Brain pericyte (primary cell): ENCODE measurements around the gene SLC6A9.

Experiments used
- DNase-seq: peaks from one replicate; pipeline ENCODE4 v3.0.0-alpha.2; 2012; ENCODE audit warnings: low read depth, low spot score

SLC6A9 gene

DNA sequence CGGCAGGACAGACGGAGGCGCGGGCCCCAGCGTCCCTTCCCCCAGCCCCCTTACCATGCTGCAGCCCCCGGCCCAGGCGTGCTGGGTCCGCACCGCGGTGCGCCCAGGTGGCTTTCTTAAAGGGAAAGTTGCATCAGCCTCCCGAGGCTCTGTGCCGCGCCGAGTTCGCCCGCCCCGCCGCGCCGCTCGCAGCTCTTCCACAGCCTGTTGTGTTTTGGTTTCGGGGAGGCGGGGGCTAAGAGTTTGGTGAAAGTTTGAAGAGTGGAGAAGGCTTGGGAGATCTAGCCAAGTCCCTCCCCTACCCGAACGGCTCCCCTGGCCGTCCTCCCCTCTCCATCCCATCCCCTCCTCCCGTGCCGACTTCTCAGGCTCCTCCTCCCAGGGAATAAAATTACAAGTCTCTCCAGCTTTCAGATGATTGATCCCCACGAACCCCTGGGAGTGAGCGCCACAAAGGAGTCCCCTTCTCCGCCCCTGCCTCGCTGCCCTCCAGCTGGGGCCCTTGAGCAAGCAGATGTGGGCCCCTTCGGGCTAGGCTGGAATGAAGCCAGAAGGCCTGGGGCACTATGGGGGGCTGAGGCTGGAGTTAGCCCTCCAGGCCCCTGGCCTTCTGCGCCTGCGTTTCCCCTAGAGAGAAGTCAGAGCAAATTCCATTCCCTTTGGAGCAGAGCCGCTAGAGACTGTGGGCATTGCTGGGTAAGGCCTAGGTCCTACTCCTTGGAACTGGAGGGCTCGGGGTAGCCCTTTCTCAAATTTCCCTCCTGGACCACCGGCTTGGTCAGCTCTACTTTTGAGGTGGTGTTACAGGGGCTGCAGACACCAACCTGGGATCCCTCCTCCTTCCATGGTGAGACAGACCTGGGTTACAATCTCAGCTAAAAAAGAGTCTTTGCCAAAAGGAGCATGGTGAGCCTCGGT, at the start of gene SLC6A9:
TSS of gene SLC6A9 (minus strand) at position 211 of the 918 bp plus-strand sequence. CDS start 7,185 bp downstream, outside the sequence.
- peak; percentile 66 for DNase-seq

DNA sequence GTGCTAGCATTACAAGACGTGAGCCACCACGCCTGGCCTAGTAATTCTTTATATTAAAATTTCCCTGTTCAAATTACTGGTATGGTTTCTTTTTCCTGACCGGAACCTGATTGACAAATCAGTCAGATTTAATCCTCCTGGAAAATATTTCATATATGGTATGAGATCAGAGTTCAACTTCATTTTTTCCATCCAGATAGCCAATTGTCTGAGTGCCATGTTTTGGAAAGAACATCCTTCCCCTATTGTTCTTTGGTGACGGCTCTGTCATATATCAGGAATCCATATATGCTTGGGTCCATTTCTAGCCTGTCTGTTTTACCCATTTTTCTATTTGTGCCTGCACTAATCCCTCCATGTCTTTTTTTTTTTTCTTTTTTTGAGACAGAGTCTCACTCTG, 48.3 kb upstream of the SLC6A9 start:
- DNase-seq = no peak

DNA sequence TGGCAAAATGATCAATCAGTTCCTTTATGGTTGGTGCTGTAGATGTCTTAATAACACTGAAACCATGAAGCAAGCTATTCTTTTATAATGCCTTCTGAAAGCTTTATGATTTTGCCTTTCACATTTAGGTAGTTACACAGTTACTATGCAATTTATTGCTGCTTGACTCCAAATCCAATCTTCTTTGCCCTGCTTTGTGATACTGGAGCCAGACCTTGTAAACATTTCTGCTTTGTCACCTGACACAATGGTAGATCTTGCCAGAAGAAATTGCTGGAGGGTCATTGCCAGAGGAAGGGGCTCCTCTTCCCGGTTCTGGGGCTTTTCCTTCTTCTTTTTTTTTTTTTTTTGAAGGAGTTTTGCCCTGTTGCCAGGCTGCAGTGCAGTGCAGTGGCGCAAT, 46.8 kb upstream of the SLC6A9 start:
- no peak for DNase-seq

DNA sequence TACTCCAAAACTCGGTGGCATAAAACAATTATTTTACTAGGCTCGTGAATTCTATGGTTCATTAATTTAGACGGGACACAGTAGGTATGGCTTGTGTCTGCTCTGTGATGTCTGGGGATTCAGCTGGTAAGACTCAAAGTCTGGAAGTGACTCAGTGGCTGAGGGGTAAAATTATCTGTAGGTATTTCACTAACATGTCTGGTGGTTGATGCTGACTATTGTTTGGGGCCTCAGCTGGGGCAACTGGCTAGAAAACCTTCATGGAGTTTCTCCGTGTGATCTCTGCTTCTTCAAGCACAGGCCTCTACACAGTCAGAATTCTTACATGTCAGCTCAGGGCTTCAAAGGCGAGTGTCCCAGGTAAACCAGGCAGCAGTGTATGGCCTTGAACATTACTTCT, 46.2 kb upstream of the SLC6A9 start:
- no peak for DNase-seq

DNA sequence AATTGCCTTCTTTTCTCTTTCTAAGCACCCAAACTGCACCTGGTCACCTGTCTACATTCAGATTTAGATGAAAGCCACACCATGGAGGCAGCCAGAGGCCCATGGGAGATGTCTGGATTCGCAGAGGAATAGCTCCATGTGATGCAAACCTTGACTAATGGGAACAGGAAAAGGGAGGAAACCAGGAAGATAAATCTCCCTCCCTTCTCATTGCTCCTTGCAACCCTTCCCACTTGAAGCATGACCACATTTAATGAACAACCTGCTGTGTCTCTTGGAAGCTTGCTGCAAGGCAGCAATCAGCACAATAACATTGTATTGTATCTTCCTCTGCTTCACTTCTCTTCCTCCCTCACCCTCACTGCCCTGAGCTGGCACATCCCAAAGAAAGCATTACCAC, 44.8 kb upstream of the SLC6A9 start:
- no peak for DNase-seq

DNA sequence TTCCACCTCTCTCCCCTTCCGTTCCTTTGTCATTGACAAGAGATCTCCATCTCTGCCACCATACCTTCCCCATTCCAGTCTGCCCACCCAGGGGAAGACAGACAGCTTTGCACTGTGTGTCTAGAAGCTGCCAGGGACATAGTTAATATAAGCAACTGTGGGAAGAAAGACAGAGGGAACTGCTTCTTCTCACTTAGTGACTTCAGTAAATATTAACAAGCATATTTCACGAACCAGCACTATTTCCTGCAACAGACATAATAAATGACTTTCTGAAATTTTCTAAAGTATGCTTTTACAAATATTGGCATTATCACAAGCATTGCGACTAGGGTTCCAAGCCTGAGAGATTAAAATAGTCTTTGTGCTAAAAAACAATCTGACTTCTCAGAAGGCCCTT, 43.2 kb upstream of the SLC6A9 start:
- DNase-seq = no peak

DNA sequence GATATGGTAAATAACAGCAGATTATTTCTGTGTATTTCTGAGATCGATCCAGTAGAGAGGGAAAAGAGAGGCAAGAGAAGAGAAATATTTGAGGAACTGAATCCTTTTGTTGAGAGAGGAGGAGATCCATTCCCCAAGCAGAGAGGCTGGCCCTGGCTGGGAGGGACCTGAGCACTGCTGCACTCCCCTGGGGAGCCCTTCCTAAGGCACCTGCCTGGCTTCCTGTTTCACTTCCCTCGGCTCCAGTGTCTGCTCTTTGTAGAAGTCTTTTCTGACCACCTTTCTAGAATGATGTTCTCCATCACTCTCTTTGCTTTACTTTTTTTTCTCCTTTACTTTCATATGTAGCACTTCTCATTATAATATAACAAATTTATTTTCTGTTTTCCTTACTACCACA, 42.3 kb upstream of the SLC6A9 start:
- DNase-seq = no peak

DNA sequence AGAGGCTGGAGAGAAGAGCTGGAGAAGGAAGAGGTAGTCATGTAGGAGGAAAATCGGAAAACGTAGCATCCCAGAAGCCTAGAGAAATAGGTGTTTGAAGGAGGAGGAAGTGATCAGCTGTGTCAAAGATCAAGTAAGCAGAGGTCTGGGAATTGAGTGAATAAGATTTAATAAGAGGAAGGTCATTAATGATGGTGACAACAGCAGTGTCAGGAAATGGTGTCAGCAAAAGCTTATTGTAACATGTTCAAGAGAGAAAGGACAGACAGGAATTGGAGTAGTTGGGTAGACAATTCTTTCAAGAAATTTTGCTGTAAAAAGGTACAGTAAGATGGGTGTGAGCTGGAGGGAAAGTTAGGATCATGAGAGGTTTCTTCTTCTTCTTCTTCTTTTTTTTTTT, 41.6 kb upstream of the SLC6A9 start:
- no peak for DNase-seq

DNA sequence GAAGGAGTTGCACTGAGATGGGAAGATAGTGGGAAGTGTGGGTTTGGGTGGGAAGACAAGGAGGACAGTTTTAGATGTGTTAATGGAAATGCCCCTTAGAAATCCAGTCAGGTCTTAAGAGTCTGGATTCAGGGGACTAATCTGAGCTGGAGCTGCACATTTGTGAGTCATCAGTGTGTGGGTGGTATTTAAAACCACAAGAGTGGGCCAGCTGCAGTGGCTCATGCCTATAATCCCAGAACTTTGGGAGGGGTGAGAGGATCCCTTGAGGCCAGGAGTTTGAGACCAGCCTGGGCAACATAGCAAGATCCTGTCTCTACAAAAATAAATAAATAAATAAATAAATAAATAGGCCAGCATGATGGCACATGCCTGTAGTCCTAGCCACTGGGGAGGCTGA, 40.9 kb upstream of the SLC6A9 start:
- no peak for DNase-seq

DNA sequence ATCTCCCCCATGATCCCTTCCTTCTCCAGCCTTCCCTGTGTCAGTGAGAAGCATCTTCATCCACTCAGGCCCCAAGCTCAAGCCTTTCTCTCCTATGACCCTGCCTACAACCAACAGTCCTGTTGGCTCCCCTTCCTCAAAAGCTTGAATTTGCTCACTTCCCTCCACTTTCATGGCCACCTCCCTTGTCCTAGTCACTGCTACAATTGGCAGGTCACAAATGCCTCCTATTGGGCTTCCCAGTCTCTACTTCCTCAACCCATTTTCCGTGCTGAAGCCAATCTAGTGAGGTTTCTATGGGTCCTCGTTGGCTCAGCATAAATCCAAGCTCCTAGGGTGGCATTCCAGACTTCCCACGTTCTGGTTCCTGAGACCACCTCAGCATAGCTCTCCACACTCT, 40.2 kb upstream of the SLC6A9 start:
- DNase-seq = no peak

DNA sequence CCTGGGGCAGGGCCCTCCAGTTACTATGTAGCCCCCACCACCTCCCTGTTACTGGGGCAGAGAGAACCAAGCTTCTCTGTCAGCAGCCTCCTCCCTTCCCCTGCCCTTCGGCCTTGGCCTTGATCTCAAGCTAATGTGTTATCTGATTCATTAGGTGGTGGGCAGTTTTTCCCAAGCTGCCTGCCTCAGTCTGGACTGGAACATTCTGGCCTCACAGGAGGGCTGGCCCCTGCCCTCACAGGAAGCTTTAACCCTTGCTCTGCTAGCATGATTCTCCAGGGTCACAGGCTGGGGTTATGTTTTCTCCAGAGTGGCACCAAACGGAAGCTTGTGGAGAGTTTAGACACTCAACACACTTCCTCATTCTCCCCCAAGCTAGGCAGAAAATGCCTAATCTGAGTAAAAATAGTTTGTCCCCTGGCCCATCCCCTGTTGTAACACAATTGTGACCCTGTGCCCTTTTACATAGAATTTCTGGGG, 37.2 kb upstream of the SLC6A9 start:
- no peak for DNase-seq

DNA sequence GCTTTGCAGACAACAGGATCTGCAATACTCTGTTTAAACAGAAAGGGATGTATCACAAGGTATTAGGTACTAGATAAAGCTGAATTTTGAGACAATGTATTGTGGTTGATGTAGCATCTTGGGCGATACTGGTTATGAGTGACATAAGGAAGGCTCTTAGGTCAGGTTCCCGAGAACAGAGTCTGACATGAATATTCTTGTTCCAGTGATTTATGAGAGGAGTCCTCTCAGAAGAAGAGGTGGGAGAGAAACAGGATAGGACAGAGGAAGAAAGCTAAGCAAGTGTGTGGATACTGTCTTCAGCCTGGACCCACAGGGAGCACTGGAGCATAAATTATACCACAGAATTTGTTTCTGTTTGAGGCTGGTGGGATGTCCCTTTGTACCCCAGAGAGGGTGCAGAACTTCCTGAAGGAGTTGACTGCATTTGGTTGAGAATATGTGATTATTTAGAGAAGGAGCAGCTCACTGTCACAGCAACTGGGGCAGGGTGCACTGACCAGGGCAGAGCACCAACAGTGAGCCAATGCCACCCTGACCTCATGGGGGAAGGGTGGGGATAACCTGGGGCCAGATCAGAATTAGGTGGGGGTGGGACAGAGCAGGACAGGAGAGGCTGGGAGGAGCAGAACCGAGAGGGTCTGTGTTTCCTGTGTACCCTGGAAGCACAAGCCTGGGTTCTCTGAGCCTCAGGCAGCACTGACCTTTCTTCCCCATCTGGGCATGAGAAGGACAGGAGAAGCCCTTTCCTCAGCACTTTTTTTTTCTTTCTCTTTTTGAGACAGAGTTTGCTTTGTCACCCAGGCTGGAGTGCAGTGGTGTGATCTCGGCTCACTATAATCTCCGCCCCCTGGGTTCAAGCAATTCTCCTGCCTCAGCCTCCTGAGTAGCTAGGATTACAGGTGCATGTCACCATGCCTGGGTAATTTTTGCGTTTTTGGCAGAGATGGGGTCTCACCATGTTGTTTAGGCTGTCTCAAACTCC, 36.3 kb upstream of the SLC6A9 start:
- DNase-seq = no peak

DNA sequence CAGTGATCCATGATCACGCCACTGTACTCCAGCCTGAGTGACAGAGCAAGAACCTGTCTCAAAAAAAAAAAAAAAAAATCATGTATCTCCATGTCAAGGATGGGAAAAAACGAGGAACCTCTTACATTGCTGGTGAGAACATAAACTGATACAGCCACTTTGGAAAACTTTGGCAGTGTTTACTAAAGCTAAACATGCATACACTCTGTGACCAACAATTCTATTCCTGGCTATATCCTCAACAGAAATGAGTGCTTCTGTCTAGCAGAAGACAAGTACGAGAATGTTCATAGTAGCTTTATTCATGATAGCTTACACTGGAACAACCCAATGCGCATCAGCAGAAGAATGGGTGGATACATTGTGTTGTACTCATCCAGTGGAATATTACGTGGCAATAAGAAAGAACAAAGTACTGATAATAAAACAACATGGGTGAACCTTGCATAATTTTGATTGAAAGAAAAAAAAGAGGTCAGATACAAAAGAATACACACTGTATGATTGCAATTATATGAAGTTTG, 31.5 kb upstream of the SLC6A9 start:
- DNase-seq = no peak

DNA sequence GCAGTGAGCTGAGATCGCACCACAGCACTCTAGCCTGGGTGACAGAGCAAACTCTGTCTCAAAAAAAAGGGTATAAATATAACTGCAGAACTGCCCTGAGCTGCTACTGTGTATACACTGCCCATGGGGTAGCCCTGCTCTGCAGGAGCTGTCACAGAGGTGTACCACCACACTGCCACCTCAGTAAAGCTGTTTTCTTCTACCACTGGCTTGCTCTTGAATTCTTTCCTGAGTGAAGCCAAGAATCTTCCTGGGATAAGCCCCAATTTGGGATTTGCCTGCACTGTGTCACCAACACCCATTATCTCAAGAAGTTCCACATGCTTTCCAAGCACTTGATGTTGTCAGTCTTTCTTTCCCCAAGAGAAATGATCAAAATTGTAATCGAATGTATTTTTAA, 30.6 kb upstream of the SLC6A9 start:
- no peak for DNase-seq

DNA sequence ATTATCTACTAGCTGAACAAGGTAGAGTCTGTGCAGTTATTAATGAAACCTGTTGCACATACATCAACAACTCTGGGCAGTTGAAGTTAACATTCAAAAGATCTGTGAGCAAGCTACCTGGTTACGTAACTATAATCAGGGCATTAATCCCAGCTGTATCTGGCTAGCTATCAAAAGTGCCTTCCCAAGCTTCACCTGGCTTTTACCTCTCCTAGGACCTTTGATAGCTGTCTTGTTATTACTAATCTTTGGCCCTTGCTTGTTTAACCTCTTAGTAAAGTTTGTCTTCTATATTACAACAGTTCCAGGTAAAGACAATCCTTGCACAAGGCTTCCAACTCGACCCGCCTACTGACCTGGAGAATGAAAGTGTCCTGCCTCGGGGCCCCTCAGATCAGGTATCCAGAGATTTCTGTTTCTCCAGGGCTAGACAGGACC, 29.6 kb upstream of the SLC6A9 start:
- DNase-seq = no peak

DNA sequence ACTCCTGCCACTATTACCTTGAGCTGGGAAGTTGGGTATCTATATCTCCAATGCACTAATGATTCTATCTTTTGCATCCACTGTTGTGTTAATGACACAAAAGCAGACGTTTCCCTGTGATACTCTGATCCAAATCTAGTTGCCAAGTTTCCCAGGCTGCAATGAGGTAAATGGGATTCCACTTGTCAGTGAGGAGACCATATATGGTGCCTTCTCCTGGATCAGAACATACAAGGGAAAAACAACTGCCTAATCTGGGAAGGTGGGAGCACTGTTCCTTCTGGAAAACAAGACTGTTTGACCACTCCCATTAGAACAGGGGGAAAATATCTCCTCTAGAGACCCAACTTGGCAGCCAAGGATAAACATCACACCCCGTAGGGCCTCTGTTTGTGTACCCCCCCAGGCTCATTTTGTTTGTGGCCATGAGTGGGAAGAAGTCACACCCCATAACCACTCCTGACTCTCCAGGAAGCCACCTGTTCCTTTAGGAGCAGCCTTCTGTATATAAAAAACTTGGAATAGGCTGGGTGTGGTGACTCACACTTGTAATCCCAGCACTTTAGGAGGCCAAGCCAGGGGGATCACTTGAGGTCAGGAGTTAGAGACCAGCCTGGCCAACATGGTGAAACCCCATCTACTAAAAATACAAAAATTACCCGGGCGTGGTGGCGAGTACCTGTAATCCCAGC, 28.5 kb upstream of the SLC6A9 start:
- no peak for DNase-seq

DNA sequence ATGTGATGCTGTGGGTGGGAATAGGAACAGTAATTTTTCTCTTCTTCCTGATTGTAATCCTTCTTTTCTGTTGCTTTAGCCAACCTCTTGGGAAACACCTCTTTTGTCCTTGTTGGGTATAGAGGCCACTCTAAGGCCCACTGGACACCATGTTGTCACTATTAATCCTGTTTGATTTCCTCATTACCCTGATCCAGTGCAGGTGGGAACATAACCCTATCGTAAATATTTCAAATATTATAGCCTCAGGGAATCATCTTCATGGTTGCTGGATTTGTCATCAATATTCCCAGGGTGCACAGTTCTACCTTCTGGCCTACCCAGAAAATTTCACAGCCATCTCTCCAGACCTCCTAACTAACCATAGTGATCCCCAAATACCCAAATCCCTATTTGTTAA, 27.9 kb upstream of the SLC6A9 start:
- DNase-seq = no peak

DNA sequence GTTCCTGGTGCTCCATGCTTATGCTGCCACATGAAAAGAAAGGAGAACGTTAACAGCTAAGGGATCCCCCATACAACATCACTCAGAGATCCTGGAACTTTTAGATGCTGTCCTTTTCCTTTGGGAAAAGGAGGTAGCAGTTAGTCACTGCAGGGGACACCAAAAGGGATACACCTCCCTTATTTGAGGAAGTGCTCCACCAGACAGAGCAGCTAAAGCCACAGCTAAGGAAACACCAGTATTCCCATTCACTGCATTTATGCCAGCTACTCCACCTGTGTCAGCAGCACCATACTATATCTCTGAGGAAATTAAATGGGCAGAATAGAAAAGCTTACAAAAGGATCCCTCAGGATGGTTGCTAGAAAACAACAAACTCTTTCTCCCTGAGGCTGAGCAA, 26.0 kb upstream of the SLC6A9 start:
- no peak for DNase-seq

DNA sequence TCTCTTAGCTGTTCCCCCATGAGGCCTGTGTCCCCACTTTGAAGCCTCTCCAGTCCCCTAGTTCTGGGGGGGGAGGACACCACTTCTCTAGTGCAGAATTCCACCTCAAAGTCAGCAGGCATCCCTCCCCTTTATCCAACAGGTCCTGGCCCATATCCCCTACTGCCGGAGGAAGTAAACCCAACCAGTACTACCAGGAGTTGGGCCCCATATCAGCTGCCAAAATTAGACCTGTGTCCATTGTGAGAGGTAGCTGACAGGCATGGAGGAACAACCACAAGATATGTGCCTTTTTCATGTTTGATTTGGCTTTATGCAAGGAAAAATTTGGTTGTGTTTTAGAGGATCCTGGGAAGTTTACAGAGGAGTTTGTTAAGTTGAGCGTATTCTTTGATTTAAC, 22.1 kb upstream of the SLC6A9 start:
- DNase-seq = no peak

DNA sequence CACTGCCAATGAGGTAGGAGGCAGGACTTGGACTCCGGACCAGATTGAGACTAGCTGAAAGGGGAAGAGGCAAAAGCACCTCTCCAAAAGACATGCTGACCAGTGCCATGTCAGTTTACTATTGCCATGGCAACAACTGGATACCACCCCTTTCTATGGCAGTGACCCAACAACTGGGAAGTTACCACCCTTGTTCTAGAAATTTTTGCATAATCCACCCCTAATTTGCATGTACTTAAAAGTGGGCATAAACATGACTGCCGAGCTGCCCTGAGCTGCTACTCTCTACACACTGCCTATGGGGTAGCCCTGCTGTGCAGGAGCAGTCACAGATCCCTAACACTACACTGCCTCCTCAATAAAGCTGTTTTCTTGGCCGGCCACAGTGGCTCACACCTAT, 19.0 kb upstream of the SLC6A9 start:
- DNase-seq = no peak

DNA sequence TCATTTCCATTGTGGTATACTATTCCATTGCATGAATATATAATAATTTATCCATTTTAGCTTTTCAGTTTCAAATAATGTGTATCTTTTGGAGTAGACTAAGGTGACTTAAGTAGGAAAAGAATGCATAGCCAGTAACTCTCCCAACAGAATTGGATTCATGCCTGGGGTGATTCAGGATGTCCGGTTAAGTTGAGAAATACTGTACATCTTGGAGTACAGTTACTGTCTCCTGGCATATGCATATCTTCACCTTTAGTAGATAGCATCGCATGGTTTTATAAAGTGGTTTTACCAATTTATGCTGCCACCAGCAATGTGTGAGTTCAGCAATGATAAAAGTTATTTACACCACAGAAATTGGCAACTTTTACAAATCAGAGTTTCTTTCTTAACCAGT, 18.6 kb upstream of the SLC6A9 start:
- DNase-seq = no peak
